NB4 (cell line): Measurements from ENCODE around the gene PCSK5.

Experiments
- POLR2A ChIP-seq: IDR thresholded peaks from 2 replicates; pipeline ENCODE4 v1.6.1; 2011; ENCODE audit warnings: mild to moderate bottlenecking; ENCODE audit not compliant: insufficient read length; ENCODE audit errors: extremely low read depth
- TF ChIP-seq, protein P1 (sequence below): IDR thresholded peaks from one replicate; pipeline ENCODE4 v1.5.1; 2012; ENCODE audit warnings: low read depth, low read length
- TF ChIP-seq, protein P2 (sequence below): IDR thresholded peaks from 2 replicates; pipeline ENCODE4 v1.6.1; 2011; ENCODE audit warnings: low read depth, low read length

GRCh38 chr9:76221423-76221822 is 330.9 kb downstream of the PCSK5 start:
- no peak for TF ChIP-seq POLR2A
- TF ChIP-seq, protein P1, sequence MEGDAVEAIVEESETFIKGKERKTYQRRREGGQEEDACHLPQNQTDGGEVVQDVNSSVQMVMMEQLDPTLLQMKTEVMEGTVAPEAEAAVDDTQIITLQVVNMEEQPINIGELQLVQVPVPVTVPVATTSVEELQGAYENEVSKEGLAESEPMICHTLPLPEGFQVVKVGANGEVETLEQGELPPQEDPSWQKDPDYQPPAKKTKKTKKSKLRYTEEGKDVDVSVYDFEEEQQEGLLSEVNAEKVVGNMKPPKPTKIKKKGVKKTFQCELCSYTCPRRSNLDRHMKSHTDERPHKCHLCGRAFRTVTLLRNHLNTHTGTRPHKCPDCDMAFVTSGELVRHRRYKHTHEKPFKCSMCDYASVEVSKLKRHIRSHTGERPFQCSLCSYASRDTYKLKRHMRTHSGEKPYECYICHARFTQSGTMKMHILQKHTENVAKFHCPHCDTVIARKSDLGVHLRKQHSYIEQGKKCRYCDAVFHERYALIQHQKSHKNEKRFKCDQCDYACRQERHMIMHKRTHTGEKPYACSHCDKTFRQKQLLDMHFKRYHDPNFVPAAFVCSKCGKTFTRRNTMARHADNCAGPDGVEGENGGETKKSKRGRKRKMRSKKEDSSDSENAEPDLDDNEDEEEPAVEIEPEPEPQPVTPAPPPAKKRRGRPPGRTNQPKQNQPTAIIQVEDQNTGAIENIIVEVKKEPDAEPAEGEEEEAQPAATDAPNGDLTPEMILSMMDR, result no peak
- TF ChIP-seq, protein P2, sequence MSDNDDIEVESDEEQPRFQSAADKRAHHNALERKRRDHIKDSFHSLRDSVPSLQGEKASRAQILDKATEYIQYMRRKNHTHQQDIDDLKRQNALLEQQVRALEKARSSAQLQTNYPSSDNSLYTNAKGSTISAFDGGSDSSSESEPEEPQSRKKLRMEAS, result no peak
